ENCODE measurements around the gene LPCAT3. TPM values are rescaled to one million over a fixed set of nuclear protein-coding genes. Genes with fewer than 3 reads are reported as not detected.

LPCAT3 gene
- total RNA-seq, 4 donors from 2014 or later, result 18.2 to 230 (median 179) TPM

GRCh38 chr12:6957151-6957701 is 61.0 kb downstream of the LPCAT3 start:
- DNase-seq, result peak in 2 of 3 donors; percentile 21 to 51
- no peak for TF ChIP-seq CTCF (IDR thresholded peaks at IDR 0.05)
- TF ChIP-seq POLR2A (IDR thresholded peaks at IDR 0.05), result no peak
- Histone ChIP-seq H3K4me3 (no peak overlapping the region), H3K36me3 (peaks cover 0 to 23% (median 0%) of the 10 kb centered on the region in 3 donors), H3K4me1 (peaks cover 9 to 76% (median 63%) of the 10 kb centered on the region in 4 donors), H3K27me3 (no peaks in the 10 kb centered on the region), H3K27ac (peak overlapping the region; percentile 6 to 100 (median 68)), H3K9me3 (no peaks in the 10 kb centered on the region)

- peak overlapping the region; percentile 19 to 89 (median 46) for H3K27ac ChIP-seq
- TF ChIP-seq POLR2A (IDR thresholded peaks at IDR 0.05), result no peak
- no peak for TF ChIP-seq CTCF (IDR thresholded peaks at IDR 0.05)
- peak in 2 of 3 donors; percentile 70 to 78 for DNase-seq
- H3K4me1 ChIP-seq, result peaks cover 8 to 67% (median 53%) of the 10 kb centered on the region in 4 donors
- H3K9me3 ChIP-seq, result no peaks in the 10 kb centered on the region
- H3K4me3 ChIP-seq, result peak overlapping the region in 1 of 4 donors; percentile 69
- H3K27me3 ChIP-seq, result no peaks in the 10 kb centered on the region
- H3K36me3 ChIP-seq, result peaks cover 0 to 25% (median 0%) of the 10 kb centered on the region in 3 donors
Measured at GRCh38 chr12:6956021-6956727, 62.1 kb downstream of the LPCAT3 start.

- Histone ChIP-seq H3K27ac (peak overlapping the region; percentile 47 to 89 (median 87)), H3K27me3 (no peaks in the 10 kb centered on the region), H3K9me3 (no peaks in the 10 kb centered on the region), H3K36me3 (peaks cover 0 to 25% (median 0%) of the 10 kb centered on the region in 3 donors), H3K4me1 (peaks cover 0 to 63% (median 47%) of the 10 kb centered on the region in 4 donors), H3K4me3 (peak overlapping the region in 1 of 4 donors; percentile 69)
- peak in 1 of 3 donors; percentile 43 for DNase-seq
- TF ChIP-seq CTCF (IDR thresholded peaks at IDR 0.05) (no peak), POLR2A (IDR thresholded peaks at IDR 0.05) (no peak)
Measured at GRCh38 chr12:6955108-6956020, 62.9 kb downstream of the LPCAT3 start.

GRCh38 chr12:6954316-6955107 is 63.8 kb downstream of the LPCAT3 start:
- peak in 1 of 3 donors; percentile 45 for DNase-seq
- Histone ChIP-seq H3K9me3 (no peaks in the 10 kb centered on the region), H3K4me1 (peaks cover 0 to 60% (median 39%) of the 10 kb centered on the region in 4 donors), H3K4me3 (peak overlapping the region in 3 of 4 donors; percentile 58 to 69 (median 60)), H3K27me3 (no peaks in the 10 kb centered on the region), H3K27ac (peak overlapping the region; percentile 56 to 89 (median 87)), H3K36me3 (peaks cover 0 to 25% (median 0%) of the 10 kb centered on the region in 3 donors)
- no peak for TF ChIP-seq POLR2A (IDR thresholded peaks at IDR 0.05)
- TF ChIP-seq CTCF (IDR thresholded peaks at IDR 0.05), result no peak
